SU-DHL-6 (cell line): ENCODE measurements around the gene WWOX.

Source experiments
- CTCF ChIP-seq: fragments of 200-600 bp; sonication (generic); IDR thresholded peaks from one replicate; pipeline ENCODE4 v1.5.1; 2017; ENCODE audit warnings: antibody characterized with exemption, mild to moderate bottlenecking, low read length, moderate library complexity; ENCODE audit not compliant: insufficient read depth, poor library complexity, severe bottlenecking
- EZH2phosphoT487 ChIP-seq: fragments of 200-600 bp; sonication (generic), shearing (Covaris generic); conservative IDR thresholded peaks from 2 replicates; pipeline ENCODE4 v1.6.1; 2018; ENCODE audit warnings: mild to moderate bottlenecking, antibody characterized with exemption, low read length, moderate library complexity, mixed read lengths

- no peak for TF ChIP-seq CTCF
- no peak for TF ChIP-seq EZH2phosphoT487
Observed at GRCh38 chr16:78473031-78473699, 373.7 kb downstream of the WWOX start.
